K562 (cell line): ENCODE results near the gene ZNF407. TPM values are rescaled to one million over a fixed set of nuclear protein-coding genes. Genes with fewer than 3 reads are reported as not detected.

ENCODE experiments used
- ATAC-seq: fragments of 200-7000 bp; cut with Tn5 transposase; 3 replicates; pipeline ENCODE4 v1.9.1; 2020; ENCODE audit warnings: moderate library complexity
- BruUV-seq: library from RNA; stranded (reverse); fragments of 400-500 nt; replicated peaks from 2 replicates; lab custom pipeline; 2021; lab: Mats Ljungman, UMichigan
- CTCF ChIA-PET: fragments of 300-600 bp; formaldehyde crosslinking; extraction: SDS; loops from one replicate; lab custom pipeline; 2021; ENCODE audit warnings: low intra/inter-chr PET ratio; lab: Yijun Ruan, JAX
- POLR2A ChIA-PET: fragments of 300-600, 350-650 bp; sonication (Branson Sonifier 250); formaldehyde crosslinking; extraction: SDS; loops from one replicate; lab custom pipeline; 2021; ENCODE audit warnings: antibody characterized with exemption, inconsistent platforms; lab: Yijun Ruan, JAX
- DNase-seq, 4 experiments: peaks; one replicate each; pipeline versions ENCODE4 v3.0.0 to v3.0.0-alpha.2; 2011 to 2018; ENCODE audit warnings: low spot score in 3 of 4, mixed read lengths in 3 of 4; ENCODE audit errors: extremely low read depth in 1 of 4
- FAIRE-seq: peaks from 2 replicates; lab custom pipeline; 2011; peaks lifted over from hg19 to GRCh38; lab: Jason Lieb, UNC
- H2AFZ ChIP-seq: 2 replicates; pipeline ENCODE4 v1.6.0; 2011; ENCODE audit warnings: low read depth, low read length, control low read depth, inconsistent platforms
- H3K27ac ChIP-seq: fragments of 200-600 bp; 3 replicates; pipeline ENCODE4 v1.8.0; 2011; ENCODE audit warnings: low read depth, mild to moderate bottlenecking, control low read depth, inconsistent platforms, low read length, moderate library complexity, mixed read lengths; ENCODE audit errors: extremely low read depth
- H3K27me3 ChIP-seq, 2 experiments: fragments of 300-600 bp in 1 of 2; 2 replicates in 1 of 2; 3 replicates in 1 of 2; pipeline versions ENCODE4 v1.6.0 to v1.8.0; 2011; ENCODE audit warnings: inconsistent platforms in 2 of 2, low read length in 2 of 2, mild to moderate bottlenecking in 1 of 2, mixed read lengths in 1 of 2, moderate library complexity in 1 of 2; ENCODE audit not compliant: control insufficient read depth in 2 of 2, insufficient read depth in 2 of 2
- H3K36me3 ChIP-seq: fragments of 300-600 bp; 3 replicates; pipeline ENCODE4 v1.8.0; 2011; ENCODE audit warnings: mild to moderate bottlenecking, low read length, inconsistent platforms; ENCODE audit not compliant: control insufficient read depth, insufficient read depth
- H3K4me1 ChIP-seq, 2 experiments: fragments of 200-600 bp in 1 of 2; replicated peaks in 1 of 2; 2 replicates in 1 of 2; 3 replicates in 1 of 2; pipeline versions ENCODE4 v1.5.1 to v1.8.0; 2011; ENCODE audit warnings: inconsistent platforms in 2 of 2, low read length in 2 of 2, mild to moderate bottlenecking in 1 of 2, mixed read lengths in 1 of 2, moderate library complexity in 1 of 2; ENCODE audit not compliant: control insufficient read depth in 2 of 2, insufficient read depth in 2 of 2
- H3K4me2 ChIP-seq: 2 replicates; pipeline ENCODE4 v1.6.1; 2011; ENCODE audit warnings: low read length, control low read depth, inconsistent platforms, mixed read lengths; ENCODE audit not compliant: insufficient read depth
- H3K4me3 ChIP-seq: fragments of 200-600 bp; sonication (generic), shearing (Covaris generic); 2 replicates; pipeline ENCODE4 v1.5.1; 2016; ENCODE audit warnings: control low read depth, inconsistent platforms
- H3K79me2 ChIP-seq: fragments of 200-600 bp; 3 replicates; pipeline ENCODE4 v1.8.0; 2011; ENCODE audit warnings: low read length, inconsistent platforms; ENCODE audit not compliant: control insufficient read depth, insufficient read depth
- H3K9ac ChIP-seq, 2 experiments: 2 replicates each; pipeline versions ENCODE4 v1.6.0 to v1.6.1; 2011; ENCODE audit warnings: low read depth in 2 of 2, low read length in 2 of 2, control low read depth in 1 of 2, inconsistent platforms in 1 of 2, mild to moderate bottlenecking in 1 of 2, mixed read lengths in 1 of 2; ENCODE audit not compliant: insufficient read depth in 1 of 2
- H3K9me1 ChIP-seq: one replicate; pipeline ENCODE4 v1.6.0; 2011; ENCODE audit warnings: inconsistent platforms, mild to moderate bottlenecking, low read length, moderate library complexity; ENCODE audit not compliant: control insufficient read depth, insufficient read depth
- H3K9me3 ChIP-seq: replicated peaks from 2 replicates; pipeline ENCODE4 v1.5.1; 2011; ENCODE audit warnings: low read depth, low read length, inconsistent platforms; ENCODE audit not compliant: control insufficient read depth, insufficient read depth
- H4K20me1 ChIP-seq: replicated peaks from 2 replicates; pipeline ENCODE4 v1.6.1; 2011; ENCODE audit warnings: low read length, inconsistent platforms, mixed read lengths; ENCODE audit not compliant: control insufficient read depth, insufficient read depth
- CBX2 ChIP-seq: fragments of 200-600 bp; sonication (generic); IDR thresholded peaks from one replicate; pipeline ENCODE4 v1.6.1; 2012; ENCODE audit warnings: mild to moderate bottlenecking, low read length, inconsistent platforms; ENCODE audit not compliant: insufficient read depth, poor library complexity, severe bottlenecking
- CHD4 ChIP-seq: fragments of 200-600 bp; sonication (generic); IDR thresholded peaks from 3 replicates; pipeline ENCODE4 v1.6.1; 2012; ENCODE audit warnings: low read depth, mild to moderate bottlenecking, mixed read lengths, low read length, inconsistent platforms; ENCODE audit not compliant: insufficient read depth, insufficient replicate concordance, poor library complexity, severe bottlenecking
- E2F3 ChIP-seq: fragments of 250-450 bp; sonication (Bioruptor Pico); IDR thresholded peaks from 2 replicates; pipeline ENCODE4 v1.4.0; 2020; ENCODE audit warnings: mild to moderate bottlenecking
- ELF2 ChIP-seq: fragments of 250-450 bp; sonication (Bioruptor Pico); IDR thresholded peaks from 2 replicates; pipeline ENCODE4 v1.5.0; 2021; ENCODE audit warnings: mild to moderate bottlenecking
- ETV6 ChIP-seq, 3 experiments: fragments of 150-350 bp in 1 of 3; sonication (generic) in 1 of 3; formaldehyde crosslinking in 1 of 3; IDR thresholded peaks; 2 replicates each; pipeline versions ENCODE4 v1.6.1 to v1.8.0; 2014 to 2022; ENCODE audit warnings: borderline replicate concordance in 2 of 3, low read depth in 2 of 3, antibody characterized with exemption in 1 of 3, low read length in 1 of 3, mild to moderate bottlenecking in 1 of 3, missing genetic modification reagents in 1 of 3
- FOXK1 ChIP-seq: sonication (generic); formaldehyde crosslinking; IDR thresholded peaks from 2 replicates; pipeline ENCODE4 v1.8.0; 2022; ENCODE audit warnings: missing genetic modification reagents, mild to moderate bottlenecking, borderline replicate concordance
- HDAC1 ChIP-seq, 2 experiments: fragments of 450-650 bp; IDR thresholded peaks; 2 replicates each; pipeline ENCODE4 v1.6.1; 2016 to 2017; ENCODE audit warnings: inconsistent platforms in 1 of 2, mild to moderate bottlenecking in 1 of 2, moderate library complexity in 1 of 2
- HOXB6 ChIP-seq: fragments of 250-450 bp; sonication (Bioruptor Pico); IDR thresholded peaks from 2 replicates; pipeline ENCODE4 v1.5.1; 2022; ENCODE audit warnings: mild to moderate bottlenecking, borderline replicate concordance
- KLF10 ChIP-seq: fragments of 250-450 bp; sonication (Bioruptor Pico); IDR thresholded peaks from 2 replicates; pipeline ENCODE4 v1.6.1; 2021; ENCODE audit warnings: matching md5 sums
- LARP7 ChIP-seq: fragments of 450-650 bp; IDR thresholded peaks from 2 replicates; pipeline ENCODE4 v1.6.1; 2016
- MAZ ChIP-seq, 2 experiments: fragments of 450-650 bp in 1 of 2; sonication (generic) in 1 of 2; formaldehyde crosslinking; IDR thresholded peaks in 1 of 2; conservative IDR thresholded peaks in 1 of 2; 2 replicates each; pipeline versions ENCODE4 v1.4.0 to v1.5.0; 2020; ENCODE audit warnings: mild to moderate bottlenecking in 1 of 2, missing genetic modification reagents in 1 of 2
- MED1 ChIP-seq: sonication (generic); formaldehyde crosslinking; IDR thresholded peaks from 2 replicates; pipeline ENCODE4 v1.8.1; 2023; ENCODE audit warnings: missing genetic modification reagents, borderline replicate concordance
- ZNF253 ChIP-seq: fragments of 250-450 bp; sonication (Bioruptor Pico); conservative IDR thresholded peaks from 2 replicates; pipeline ENCODE4 v1.6.1; 2021; ENCODE audit warnings: mild to moderate bottlenecking
- ZNF79 ChIP-seq: fragments of 250-450 bp; sonication (Bioruptor Pico); IDR thresholded peaks from 2 replicates; pipeline ENCODE4 v1.4.0; 2020; ENCODE audit warnings: low read depth, mild to moderate bottlenecking, moderate library complexity
- ZZZ3 ChIP-seq: fragments of 450-650 bp; IDR thresholded peaks from 2 replicates; pipeline ENCODE4 v1.6.1; 2016; ENCODE audit warnings: antibody characterized with exemption, mild to moderate bottlenecking, moderate library complexity
- WGBS: fragments of 100-300 bp; shearing (Covaris generic); methylation state at CpG from one replicate; pipeline ENCODE4 v1.1.6; 2016; ENCODE audit warnings: low coverage, mixed read lengths; ENCODE audit not compliant: insufficient coverage; ENCODE audit errors: missing lambda C conversion rate; 5-methylcytosine and 5-hydroxymethylcytosine counted together
- in situ Hi-C: fragments of 300-500 bp; cut with MboI; formaldehyde crosslinking; loops from 4 replicates; pipeline ENCODE4 v1.15.0; 2018; ENCODE audit warnings: inconsistent platforms, mixed read lengths
- intact Hi-C: fragments of 100-400 bp; cut with micrococcal nuclease; formaldehyde crosslinking; loops from 2 replicates; pipeline ENCODE4 v1.14.2; 2022
- polyA plus RNA-seq, 8 experiments: library from polyadenylated mRNA; depleted of rRNA in 4 of 8; stranded (reverse) in 5 of 8; unstranded in 3 of 8; fragments of >200 nt; fragmentation: Nextera tagmentation in 2 of 8; fragmentation: Illumina TruSeq in 1 of 8; extraction: Ambion mirVana in 2 of 8; extraction: Trizol in 1 of 8; gene quantifications; 2 replicates each; pipeline versions ENCODE4 v1.2.1 to v1.2.3, GENCODE V29; 2011 to 2014; ENCODE audit warnings: inconsistent platforms in 1 of 8, missing spikeins in 1 of 8
- total RNA-seq, 7 experiments: library from RNA; depleted of rRNA in 6 of 7; stranded (reverse); fragments of >200 nt in 6 of 7; fragmentation: Illumina TruSeq in 2 of 7; extraction: Trizol in 2 of 7; gene quantifications; 2 replicates each; pipeline versions ENCODE4 v1.2.1 to v1.2.3, GENCODE V29; 2011 to 2021; ENCODE audit warnings: low replicate concordance in 1 of 7
- TF ChIP-seq, protein P1 (sequence below): sonication (generic); formaldehyde crosslinking; IDR thresholded peaks from 2 replicates; pipeline ENCODE4 v1.8.0; 2022; ENCODE audit warnings: mild to moderate bottlenecking, missing genetic modification reagents, borderline replicate concordance
- TF ChIP-seq, protein P2 (sequence below): fragments of 450-650 bp; IDR thresholded peaks from 2 replicates; pipeline ENCODE4 v1.6.1; 2016; ENCODE audit warnings: low read depth, mild to moderate bottlenecking, moderate library complexity

Gene ZNF407
- total and polyA plus RNA-seq, 9 of the 15 experiments (the other 6 are each of a cell fraction or from before 2014, with no cell fraction given): 0.21 to 5.4 (median 2.3) TPM

DNA sequence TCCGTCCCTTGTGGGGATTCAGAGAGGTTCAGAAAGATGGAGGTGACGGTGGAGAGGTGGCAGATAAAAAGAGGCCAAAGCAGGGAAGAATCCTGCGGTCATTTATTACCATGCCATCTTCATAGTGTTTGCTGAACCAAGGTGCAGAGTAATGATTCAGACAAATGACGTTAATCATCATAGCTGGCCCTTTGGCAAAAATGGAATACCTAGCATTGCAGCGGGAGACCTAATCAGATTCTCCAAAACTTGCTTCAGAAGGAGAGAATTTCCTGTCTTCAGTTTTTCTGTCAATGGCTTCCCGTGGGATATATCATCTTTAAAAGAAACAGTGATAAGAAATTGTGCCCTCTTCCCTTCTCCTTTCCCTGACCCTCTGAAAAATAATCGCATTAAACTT, 435.8 kb downstream of the ZNF407 start:
- POLR2A ChIA-PET: no interaction called here
- ATAC-seq (no peak), FAIRE-seq (no peak)
- H3K9me1 ChIP-seq: no peaks in the 10 kb centered on the region
- H2AFZ ChIP-seq: no peak overlapping the region
- no peaks in the 10 kb centered on the region for H3K79me2 ChIP-seq
- intact Hi-C loops: no loop called here
- H3K9ac ChIP-seq: no peak overlapping the region
- H3K4me1 ChIP-seq: peaks cover 0 to 3% of the 10 kb centered on the region in 2 experiments; a peak in 2 of 5 replicates
- no peaks in the 10 kb centered on the region for H3K9me3 ChIP-seq
- BruUV-seq: no TSS peak
- H3K4me2 ChIP-seq: no peak overlapping the region
- TF ChIP-seq E2F3: no peak
- TF ChIP-seq HOXB6 (CRISPR knock-in tag): no peak
- no peak for TF ChIP-seq FOXK1 (CRISPR knock-in tag)
- TF ChIP-seq CHD4: no peak
- TF ChIP-seq, protein P1, sequence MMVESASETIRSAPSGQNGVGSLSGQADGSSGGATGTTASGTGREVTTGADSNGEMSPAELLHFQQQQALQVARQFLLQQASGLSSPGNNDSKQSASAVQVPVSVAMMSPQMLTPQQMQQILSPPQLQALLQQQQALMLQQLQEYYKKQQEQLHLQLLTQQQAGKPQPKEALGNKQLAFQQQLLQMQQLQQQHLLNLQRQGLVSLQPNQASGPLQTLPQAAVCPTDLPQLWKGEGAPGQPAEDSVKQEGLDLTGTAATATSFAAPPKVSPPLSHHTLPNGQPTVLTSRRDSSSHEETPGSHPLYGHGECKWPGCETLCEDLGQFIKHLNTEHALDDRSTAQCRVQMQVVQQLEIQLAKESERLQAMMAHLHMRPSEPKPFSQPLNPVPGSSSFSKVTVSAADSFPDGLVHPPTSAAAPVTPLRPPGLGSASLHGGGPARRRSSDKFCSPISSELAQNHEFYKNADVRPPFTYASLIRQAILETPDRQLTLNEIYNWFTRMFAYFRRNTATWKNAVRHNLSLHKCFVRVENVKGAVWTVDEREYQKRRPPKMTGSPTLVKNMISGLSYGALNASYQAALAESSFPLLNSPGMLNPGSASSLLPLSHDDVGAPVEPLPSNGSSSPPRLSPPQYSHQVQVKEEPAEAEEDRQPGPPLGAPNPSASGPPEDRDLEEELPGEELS: no peak
- TF ChIP-seq ZZZ3: no peak
- TF ChIP-seq ZNF79 (CRISPR knock-in tag): no peak
- no peak for TF ChIP-seq KLF10 (CRISPR knock-in tag)
- TF ChIP-seq MAZ (CRISPR knock-in tag; conservative IDR thresholded peaks at IDR 0.05 in 1 of 2, IDR thresholded peaks at IDR 0.05 in 1 of 2): no peak
- TF ChIP-seq, protein P2, sequence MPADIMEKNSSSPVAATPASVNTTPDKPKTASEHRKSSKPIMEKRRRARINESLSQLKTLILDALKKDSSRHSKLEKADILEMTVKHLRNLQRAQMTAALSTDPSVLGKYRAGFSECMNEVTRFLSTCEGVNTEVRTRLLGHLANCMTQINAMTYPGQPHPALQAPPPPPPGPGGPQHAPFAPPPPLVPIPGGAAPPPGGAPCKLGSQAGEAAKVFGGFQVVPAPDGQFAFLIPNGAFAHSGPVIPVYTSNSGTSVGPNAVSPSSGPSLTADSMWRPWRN: no peak
- no peak for TF ChIP-seq ELF2 (CRISPR knock-in tag)
- TF ChIP-seq ETV6 (IDR thresholded peaks at IDR 0.05; ENCODE audit: borderline replicate concordance in 1 of 2, low read depth in 2 of 2, low read length in 1 of 2): no peak
- no peak for TF ChIP-seq ETV6 (CRISPR knock-in tag; IDR thresholded peaks at IDR 0.05; ENCODE audit: borderline replicate concordance)
- TF ChIP-seq CBX2: no peak
- no peak for TF ChIP-seq HDAC1 (IDR thresholded peaks at IDR 0.05)
- TF ChIP-seq ZNF253: no peak
- TF ChIP-seq MED1 (CRISPR knock-in tag): no peak
- TF ChIP-seq LARP7: no peak
- TF ChIP-seq, all 486 proteins: peak for 0
- CTCF ChIA-PET: no interaction called here
- no peaks in the 10 kb centered on the region for H3K36me3 ChIP-seq
- WGBS: 25% methylated on average over 7 of the region's 7 CpGs
- H3K27ac ChIP-seq: no peak overlapping the region
- H4K20me1 ChIP-seq: no peaks in the 10 kb centered on the region
- DNase-seq: no peak
- H3K4me3 ChIP-seq: no peak overlapping the region
- in situ Hi-C loops: no loop called here
- peaks cover 0 to 4% of the 10 kb centered on the region in 2 experiments; a peak in 1 of 5 replicates for H3K27me3 ChIP-seq
